HG03159 (cell line): ENCODE measurements around the gene WDR55.
"Not testable (repeated sequence)": the region's sequence is repeated elsewhere in the genome, so short reads cannot be mapped to it uniquely, and the experiment has no call there.

Experiments used
- ATAC-seq: cut with Tn5 transposase; IDR thresholded peaks from one replicate; pipeline ENCODE4 v1.9.1; 2021; ENCODE audit warnings: mild to moderate bottlenecking, moderate library complexity; ENCODE audit not compliant: unreplicated experiment

Gene WDR55, protein sequence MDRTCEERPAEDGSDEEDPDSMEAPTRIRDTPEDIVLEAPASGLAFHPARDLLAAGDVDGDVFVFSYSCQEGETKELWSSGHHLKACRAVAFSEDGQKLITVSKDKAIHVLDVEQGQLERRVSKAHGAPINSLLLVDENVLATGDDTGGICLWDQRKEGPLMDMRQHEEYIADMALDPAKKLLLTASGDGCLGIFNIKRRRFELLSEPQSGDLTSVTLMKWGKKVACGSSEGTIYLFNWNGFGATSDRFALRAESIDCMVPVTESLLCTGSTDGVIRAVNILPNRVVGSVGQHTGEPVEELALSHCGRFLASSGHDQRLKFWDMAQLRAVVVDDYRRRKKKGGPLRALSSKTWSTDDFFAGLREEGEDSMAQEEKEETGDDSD

DNA sequence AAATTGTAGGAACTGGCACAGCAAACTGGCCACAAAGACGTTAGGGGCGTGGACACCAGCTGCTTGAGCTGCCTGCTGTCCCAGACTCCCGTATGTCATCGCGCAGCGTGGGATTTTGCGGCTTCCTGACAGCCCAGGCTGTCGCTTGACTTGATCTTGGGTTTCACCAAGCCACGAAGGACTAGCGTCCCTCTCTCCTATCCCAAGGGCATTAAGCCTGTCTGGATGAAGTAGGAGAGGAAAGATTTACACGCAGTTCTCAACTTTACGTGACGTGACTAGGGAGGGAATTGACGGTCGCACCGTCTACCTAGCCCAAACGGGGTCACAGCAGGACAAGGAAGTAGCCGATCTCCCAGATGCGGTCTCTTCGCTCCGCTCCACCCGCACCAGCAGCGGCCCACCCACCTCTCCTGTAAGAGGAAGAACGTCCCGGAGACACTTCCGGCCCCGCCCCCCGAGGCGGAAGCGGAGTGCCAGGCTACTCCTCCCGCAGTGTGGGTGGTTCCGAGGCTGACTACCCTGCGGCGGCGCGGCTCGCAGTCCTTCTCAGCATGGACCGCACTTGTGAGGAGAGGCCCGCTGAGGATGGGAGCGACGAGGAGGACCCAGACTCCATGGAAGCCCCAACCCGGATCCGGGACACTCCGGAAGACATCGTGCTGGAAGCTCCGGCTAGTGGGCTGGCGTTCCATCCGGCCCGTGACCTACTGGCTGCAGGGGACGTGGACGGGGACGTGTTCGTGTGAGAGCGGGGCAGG lies at the start of gene WDR55:
Gene WDR55, plus strand, starts transcription at position 546 of the 761 bp plus-strand sequence. Its CDS starts 9 bp downstream, at position 555.
- peak; percentile 98 for ATAC-seq

DNA sequence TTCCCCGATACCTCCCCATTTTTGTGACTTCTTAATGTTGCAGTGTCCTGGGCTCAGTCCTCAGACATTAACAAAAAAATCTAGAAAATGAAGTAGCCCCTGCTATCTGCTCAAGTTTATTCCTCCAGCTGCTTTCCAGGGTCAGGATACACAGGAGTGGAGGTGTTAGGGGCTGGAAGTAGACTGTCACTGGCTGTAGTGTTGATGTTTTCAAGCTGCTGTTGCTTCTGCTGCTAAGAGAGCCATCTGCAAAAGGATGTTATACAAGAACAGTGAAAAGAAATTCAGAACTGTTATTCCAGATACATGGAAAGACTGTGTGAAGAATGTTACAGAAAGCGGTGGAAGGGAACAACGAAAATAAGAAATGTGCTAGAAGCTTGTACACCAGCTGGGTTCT lies 42.4 kb upstream of the WDR55 start:
- no peak for ATAC-seq

DNA sequence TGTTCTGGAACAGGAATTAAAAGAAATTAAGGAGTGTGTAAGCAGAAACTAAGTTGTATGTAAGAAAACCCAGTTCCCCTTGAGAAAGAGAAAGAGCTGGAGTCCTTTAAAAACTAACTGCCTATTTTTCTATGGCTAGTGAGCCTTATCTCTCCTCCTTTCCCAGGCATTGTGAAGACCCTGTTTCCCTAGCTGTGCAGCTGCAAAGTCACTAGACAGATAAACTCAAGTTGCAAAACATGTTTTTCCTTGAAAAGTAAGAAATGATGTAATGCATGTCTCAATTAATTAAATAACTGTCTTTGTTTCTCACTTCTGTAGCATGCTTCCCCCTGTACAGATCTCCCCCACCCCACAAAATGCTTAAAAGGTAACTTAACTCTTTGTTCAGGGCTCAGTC lies 41.6 kb upstream of the WDR55 start:
- not testable (repeated sequence) for ATAC-seq

DNA sequence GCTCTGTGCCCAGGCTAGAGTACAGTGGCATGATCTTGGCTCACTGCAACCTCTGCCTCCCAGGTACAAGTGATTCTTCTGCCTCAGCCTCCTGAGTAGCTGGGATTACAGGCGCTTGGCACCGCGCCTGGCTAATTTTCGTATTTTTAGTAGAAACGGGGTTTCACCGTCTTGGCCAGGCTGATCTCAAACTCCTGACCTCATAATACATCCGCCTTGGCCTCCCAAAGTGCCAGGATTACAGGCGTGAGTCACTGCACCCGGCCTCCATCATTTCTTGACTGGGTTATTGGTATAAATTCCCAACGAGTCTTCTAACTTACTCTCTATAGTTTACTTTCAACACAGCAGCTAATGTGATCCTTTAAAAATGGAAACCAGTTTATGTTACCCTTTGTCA lies 39.8 kb upstream of the WDR55 start:
- ATAC-seq, result not testable (repeated sequence)

DNA sequence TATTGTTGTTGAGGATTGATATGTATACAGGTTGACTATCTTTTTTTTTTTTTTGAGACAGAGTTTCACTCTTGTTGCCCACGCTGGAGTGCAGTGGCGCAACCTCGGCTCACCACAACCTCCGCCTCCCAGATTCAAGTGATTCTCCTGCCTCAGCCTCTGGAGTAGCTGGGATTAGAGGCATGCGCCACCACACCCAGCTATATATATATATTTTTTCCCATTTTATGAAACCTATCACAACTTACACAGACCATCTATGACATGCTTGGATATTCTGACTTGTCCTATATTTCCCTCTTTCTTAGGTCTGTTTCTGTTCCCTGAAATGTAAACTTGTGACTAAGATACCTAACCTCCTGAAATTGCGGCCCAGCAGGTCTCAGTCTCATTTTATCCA lies 36.7 kb upstream of the WDR55 start:
- no peak for ATAC-seq

DNA sequence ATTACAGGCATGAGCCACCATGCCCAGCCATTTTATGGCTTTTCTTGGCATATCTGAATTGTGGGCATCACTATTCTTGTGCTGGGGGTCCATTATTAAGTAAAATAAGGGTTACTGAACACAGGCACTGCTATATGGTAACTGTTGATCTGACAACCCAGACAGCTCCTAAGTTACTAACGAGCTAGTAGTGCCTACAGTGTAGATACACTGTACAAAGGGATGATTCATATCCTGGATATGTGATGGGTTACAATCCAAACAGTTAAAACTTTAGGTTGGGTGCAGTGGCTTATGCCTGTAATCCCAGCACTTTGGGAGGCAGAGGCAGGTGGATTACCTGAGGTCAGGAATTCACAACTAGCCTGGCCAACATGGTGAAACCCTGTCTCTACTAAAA lies 36.0 kb upstream of the WDR55 start:
- ATAC-seq, result no peak

DNA sequence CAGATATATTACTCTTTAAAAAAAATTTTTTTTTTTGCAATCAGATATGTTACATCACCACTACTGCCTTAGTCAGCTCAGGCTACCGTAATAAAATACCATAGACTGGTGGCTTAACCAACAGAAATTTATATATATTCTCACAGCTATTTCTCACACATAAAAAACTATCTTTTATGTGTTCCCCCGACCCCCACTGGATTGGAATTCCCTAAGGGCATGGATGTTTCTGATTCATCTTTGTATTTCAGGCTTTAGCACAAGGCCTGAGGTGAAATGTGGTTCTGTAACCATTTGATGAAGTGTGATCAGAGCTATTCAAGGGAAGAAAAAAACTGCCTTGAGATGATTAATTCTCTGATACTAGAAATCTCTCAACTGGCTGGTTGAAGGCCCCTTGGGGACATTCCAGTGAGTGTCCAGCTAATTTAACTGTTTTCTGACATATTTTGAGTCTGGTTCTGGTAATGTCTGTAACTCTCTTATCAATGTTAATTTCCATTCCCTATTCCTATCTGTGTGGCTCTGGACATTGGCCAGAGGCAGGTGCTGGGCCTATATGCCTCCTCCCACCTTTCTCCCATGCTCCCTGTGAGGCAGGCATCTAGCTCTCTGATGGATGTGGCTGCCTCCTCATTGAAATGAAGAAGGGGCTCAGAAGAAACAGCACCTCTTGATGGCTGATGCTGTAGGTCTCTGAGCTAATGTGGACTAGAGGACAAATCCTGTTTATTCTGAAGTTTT lies 34.2 kb upstream of the WDR55 start:
- no peak for ATAC-seq

DNA sequence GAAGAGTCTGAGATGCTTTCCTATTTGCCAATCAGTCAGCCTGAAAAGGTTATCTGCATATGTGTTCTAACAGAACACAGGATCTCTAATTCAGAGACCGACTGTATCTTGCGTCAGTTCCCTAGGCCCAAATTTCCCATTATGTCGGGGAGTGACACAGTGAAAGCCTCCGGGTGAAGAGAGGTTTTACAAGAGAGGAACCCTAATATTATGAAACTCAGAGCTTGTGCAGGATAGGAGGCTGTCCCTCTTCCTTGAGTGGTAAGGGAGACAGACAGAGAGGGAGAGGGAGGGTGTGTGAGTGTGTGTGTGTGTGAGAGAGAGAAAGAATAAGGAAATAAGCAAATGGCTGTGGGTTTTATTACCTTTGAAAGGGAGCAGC lies 33.7 kb upstream of the WDR55 start:
- ATAC-seq, result no peak

DNA sequence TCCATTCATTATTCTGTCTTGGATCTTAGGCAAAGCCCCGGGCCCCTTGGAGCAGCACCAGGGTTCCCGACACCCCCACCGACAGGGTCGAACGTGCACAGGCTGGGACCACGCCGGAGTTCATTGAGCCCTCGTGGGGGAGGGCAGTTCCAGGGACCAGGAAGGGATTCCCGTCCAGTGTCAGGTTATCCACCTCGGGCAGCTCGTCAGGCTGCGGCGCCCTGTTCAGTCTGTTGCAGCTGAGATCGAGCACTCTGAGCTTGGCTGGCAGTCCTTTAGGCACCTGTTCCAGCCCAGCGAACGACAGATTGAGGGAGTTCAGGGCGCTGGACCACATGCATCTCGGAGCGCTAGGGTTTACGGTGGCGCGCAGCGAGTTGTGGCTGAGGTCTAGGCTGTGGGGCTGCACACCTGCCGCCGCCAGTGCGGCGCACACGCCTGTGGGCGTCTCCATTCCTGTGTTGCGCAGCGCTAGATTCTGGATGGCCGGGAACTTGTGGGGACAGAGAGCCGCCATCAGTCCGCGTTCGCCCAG lies 32.8 kb upstream of the WDR55 start:
- peak; percentile 38 for ATAC-seq

DNA sequence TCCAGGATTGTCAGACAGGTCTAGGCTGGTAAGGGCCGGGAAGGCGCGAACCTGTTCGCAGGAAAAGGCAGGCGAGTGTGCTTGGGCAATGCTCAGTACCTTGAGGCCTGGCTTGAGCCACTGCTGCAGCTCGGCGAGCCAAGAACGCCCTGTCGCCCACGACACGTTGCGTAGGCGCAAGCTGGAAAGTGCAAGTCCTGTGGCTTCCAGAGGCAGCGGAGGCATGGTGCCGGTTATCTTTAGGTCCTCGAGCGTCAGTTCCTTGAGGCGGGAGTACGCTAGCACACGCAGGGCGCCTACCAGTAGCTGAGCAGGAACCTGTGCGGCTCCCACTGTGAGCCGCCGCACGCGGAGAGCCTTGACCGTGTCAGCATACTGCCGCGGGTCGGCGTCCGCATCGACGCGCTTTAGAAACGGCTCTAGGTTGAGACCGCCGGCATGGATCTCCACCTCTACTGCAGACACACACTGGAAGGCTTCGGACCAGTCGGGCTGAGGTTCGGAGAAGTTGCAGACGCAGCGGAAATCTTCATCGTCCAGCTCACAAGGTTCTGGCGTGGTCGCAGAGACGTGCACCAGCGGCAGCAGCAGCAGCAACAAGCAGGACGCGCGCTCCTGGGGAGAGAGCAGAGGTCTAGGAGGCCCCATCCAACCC lies 32.2 kb upstream of the WDR55 start:
- ATAC-seq, result peak; percentile 40

DNA sequence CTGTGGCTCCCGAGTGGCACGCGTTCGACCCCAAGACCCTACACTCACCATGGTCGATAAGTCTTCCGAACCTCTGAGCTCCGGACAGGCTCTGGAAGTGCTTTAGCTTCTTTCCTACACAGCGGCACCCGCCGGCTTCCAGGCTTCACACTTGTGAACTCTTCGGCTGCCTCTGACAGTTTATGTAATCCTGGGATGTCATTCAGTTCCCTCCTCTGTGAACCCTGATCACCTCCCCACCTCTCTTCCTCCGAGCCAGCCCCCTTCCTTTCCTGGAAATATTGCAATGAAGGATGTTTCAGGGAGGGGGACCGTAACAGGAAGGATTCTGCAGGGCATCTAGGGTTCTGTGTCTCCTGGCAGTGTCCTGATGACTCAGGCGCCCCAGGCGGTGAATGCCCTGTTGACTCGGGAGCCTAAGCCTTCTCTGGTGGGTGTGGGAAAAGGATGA lies 31.7 kb upstream of the WDR55 start, which contains the start of gene CD14:
Gene CD14, minus strand, starts transcription at position 155 of the 451 bp plus-strand sequence. Its CDS starts 104 bp downstream, at position 51.
- ATAC-seq, result peak; percentile 1

DNA sequence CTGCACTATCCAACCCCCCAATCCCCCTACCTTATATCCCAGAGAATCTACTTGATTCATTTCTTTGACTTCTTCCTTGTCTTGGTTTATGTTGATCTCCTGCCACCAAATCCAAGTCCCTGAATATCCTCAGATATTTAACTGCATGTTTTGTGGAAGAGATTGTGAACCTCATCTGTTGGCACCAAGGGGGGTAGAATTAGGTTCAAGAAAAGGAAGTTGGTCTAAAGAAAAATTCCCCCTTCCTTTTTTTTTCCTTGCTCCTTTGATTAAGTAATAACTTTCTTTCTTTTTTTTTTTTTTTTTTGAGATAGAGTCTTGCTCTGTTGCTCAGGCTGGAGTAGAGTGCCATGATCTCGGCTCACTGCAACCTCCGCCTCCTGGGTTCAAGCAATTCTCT lies 31.2 kb upstream of the WDR55 start:
- no peak for ATAC-seq

DNA sequence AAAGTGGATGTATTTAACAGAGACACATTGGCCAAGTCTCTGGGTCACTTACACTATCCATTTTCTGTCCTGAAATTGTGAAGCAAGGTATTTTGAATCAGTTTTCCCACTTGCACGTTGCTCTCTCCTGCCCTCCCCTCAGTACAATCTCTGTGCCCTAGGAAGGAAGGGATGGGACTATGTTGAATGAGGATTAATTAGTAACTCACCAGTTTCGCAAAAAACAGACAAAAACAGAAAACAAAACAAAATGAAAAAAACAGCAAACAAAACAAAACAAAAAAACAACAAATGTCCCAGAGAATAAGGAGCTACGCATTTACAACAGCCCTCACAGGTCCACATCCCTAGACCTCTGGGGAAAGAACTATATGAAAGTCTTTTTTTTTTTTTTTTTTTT lies 30.6 kb upstream of the WDR55 start:
- ATAC-seq, result no peak

DNA sequence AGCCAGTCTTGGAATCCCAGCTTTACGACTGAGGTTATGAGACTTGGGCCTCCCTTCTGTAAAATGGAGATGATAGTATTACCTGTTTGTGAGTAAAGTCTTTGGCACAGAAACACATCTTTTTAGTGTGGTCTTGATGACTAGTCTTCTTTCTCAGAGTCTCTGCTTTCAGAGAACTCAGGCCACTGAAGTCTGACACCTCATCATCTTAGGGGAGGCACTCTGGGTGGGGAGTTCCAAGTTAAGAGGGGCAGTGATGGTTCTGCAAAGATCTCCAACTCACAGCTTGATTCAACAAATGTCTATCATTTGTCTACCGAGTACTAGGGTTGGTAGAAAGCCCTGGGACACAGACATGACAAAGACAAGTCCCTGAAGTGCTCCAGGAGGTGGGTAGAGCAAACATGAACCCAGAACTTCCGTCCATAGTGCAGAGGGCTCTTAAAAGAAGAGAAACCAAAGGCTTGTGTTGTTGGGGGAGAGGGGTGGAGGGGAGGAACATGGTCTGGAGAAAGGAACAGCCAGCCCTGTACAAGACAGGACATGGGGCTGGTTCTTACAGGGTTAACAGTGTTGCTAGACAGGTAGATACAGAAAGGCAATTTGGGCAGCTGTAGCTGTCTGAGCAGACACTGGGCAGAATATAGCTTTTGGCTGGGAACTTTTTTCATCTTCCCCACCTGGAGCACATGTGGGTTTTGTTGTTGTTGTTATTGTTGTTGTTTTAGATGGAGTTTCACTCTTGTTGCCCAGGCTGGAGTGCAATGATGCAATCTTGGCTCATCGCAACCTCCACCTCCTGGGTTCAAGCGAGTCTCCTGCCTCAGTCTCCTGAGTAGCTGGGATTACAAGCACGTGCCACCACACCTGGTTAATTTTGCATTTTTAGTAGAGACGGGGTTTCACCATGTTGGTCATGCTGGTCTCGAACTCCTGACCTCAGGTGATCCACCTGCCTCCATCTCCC lies 29.1 kb upstream of the WDR55 start:
- no peak for ATAC-seq

DNA sequence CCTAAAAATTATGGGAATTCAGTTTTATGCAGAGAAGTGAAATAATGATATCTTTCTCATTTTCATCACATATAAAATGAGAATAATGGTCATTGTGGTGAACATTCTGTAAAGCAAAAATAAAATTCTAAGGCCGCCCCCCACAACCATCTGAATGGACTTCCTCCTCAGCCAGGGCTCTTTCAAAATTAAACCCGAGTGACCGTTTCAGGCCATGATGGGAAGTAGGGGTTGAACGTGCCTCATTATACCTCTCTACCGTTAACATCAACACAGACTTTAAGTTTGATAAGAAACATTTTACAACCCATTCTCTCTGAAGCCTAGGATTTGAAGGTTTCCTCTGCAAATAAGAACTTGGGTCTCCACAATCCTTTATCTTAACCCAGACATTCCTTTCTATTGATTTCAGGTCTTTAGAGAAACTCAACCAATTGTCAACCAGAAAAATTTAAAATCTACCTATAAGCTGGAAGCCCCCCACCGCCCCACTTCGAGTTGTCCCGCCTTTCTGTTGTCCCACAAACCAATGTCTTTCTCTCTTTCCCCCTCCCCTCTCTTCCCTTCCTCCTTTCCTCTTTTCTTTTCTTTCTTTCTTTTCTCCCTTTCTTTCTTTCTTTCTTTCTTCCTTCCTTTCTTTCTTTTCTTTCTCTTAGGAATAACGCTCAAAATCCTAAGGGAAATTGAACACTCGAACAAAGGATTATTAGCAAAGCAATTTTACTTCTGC lies 27.2 kb upstream of the WDR55 start:
- no peak for ATAC-seq

DNA sequence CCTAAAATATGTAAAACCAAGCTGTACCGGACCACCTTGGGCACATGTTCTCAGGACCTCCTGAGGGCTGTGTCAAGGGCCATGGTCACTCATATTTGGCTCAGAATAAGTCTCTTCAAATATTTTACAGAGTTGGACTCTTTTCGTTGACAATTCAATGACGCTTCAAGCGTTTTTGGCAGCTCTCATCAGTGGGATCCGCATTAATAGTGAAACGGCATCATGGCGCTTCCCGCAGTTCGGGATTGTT lies 25.9 kb upstream of the WDR55 start:
- ATAC-seq, result not testable (repeated sequence)

DNA sequence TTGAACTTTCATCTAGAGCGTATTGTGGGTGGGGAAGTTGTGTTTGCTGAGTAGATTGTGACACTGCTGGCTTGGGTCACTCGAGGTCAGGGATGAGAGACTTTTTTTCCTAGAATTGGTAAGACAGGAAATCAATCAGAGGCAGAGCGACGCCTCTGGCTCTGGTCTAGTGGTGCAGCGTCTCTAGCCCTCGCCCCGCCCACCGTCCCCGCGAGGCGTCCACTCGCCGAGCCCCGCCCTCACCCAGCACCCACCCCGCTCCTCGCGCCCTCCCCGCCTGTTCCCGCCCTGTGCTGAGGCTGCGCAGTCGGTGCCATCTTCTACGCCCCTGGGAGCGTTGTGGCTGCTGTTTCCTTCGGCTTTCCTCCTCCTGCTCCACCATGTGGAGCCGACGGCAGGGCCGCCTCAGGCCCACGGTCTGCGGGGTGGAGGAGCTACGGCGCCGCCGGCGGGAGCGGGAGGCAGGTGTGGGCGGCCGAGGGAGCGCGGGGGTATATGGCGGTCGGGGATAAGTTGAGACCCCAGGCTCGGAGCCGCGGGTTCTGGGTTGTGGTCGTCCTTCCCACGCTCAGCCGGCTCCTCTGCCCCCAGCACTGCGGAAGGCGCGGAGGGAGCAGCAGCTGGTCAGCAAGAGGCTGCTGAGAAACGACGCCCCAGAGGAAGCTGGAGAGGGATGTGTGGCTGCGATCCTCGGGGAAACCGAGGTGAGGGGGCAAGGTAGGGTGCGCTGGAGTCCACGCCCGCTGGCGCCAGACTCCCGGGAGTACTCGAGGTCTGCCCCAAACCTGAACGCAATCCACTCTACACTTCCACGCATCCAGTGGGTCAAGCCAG lies 25.3 kb upstream of the WDR55 start, which contains the start of gene TMCO6:
Gene TMCO6, plus strand, starts transcription at position 304 of the 834 bp plus-strand sequence. Its CDS starts 77 bp downstream, at position 381.
- ATAC-seq, result peak; percentile 84

DNA sequence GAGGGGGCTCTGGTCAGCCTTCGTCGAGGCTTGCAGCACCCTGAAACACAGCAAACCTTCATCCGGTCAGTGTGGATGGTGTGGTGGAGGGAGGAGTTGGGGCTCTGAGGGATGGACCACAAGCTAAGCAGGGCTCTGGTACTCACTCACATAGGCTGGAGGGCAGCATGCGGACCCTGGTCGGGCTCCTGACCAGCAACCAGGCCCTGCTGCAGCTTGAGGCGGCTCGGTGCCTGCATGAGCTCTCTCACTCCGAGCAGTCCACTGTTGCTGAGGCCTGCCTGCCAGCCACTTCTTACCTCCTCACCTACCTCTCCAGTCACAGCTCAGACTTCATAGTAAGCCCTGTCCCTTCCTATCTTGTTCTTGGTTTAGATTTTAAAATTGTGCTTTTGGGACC lies 23.0 kb upstream of the WDR55 start:
- no peak for ATAC-seq
